GM19099 (cell line): Measurements from ENCODE around the gene PHF21B.

Experiments used
- POLR2A ChIP-seq: IDR thresholded peaks from 3 replicates; pipeline ENCODE4 v1.6.1; 2011; ENCODE audit warnings: low read depth; ENCODE audit not compliant: insufficient read length; ENCODE audit errors: extremely low read depth

The PHF21B gene

DNA sequence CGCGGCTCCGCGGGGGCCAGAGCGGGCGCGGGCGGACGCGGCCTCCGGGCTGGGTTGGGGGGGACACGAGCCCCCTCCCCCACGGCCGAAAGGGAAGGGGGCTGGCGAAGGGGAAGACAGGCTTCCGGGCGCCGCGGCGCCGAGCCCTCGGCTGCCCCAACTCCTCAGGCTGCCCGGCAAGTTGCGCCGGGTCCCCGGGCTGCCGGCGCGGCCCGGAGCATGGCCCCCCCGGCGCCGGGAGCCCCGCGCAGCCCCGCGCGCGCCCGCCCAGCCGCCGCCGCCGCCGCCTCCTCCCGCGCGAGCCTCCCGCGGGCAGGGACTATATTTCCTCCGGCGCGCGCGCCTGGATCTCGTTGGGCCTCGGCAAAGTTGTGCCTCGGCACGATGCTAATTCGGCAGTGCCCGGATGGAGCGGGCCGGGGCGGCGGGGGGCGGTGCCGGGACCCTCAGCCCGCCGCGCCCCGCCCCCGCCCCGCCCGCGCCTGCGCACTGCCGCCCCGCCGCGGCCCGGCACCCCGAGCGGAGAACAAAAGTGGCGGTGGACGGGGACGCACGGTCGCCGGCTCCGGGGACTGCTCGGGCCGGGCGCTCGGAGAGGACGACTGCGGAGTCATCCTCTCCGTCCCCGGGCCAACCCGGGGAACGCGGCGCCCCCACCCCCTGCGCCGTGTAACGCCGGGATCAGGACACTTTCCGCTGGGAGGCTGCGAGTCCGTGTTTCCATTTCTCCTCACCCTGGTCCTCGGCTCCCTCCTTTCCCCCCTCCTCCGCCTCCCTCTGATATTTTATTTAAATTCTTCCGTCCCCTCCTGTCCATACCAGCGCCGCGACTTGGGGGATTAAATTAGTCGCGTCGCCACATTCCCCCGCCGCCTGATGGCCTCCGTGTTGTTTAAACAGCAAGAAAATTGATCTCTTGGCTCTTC is at the start of gene PHF21B:
Gene PHF21B (minus strand): TSS at position 400 of the 926 bp plus-strand sequence. CDS start 456 bp downstream, outside the sequence.
- TF ChIP-seq POLR2A = no peak

GRCh38 chr22:45059296-45059695 is 49.5 kb upstream of the PHF21B start:
- TF ChIP-seq POLR2A = no peak

DNA sequence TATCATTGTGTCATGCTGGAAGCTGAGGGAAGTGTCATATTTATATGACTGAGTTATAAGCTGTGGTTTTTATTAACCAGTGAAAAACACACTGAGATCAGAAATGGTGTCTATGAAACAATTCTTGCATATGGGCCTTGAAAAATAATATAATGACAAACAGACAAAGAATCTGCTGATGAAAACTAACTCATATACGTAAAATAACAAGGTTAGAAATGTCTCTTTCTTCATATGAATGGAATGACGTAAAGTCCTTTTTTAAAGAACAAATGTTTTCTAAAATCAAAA is 48.8 kb upstream of the PHF21B start:
- TF ChIP-seq POLR2A = no peak

- TF ChIP-seq POLR2A = no peak
Measured at GRCh38 chr22:45055936-45056335, 46.1 kb upstream of the PHF21B start.

GRCh38 chr22:45053571-45053970 is 43.8 kb upstream of the PHF21B start:
- no peak for TF ChIP-seq POLR2A

GRCh38 chr22:45053094-45053493 is 43.3 kb upstream of the PHF21B start:
- no peak for TF ChIP-seq POLR2A

DNA sequence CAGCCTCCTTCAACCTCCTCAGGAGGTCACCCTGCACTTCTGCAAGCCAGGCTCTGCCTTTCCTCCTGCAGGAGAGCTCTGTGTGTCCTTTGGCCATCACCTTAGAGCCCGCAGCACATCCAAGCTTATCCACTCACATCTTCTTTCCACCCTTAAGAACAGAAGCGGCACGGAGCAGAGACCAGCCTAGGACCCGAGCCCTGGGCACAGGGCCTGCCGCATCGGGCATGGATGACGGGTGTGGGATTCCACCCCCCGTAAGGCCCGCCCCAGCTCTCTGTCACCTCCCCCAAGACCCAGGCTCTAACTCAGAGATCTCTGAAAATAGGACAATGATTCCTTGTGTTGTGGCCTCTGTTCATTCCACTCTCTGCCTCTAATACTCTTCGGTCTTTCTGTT is 42.1 kb upstream of the PHF21B start:
- no peak for TF ChIP-seq POLR2A

DNA sequence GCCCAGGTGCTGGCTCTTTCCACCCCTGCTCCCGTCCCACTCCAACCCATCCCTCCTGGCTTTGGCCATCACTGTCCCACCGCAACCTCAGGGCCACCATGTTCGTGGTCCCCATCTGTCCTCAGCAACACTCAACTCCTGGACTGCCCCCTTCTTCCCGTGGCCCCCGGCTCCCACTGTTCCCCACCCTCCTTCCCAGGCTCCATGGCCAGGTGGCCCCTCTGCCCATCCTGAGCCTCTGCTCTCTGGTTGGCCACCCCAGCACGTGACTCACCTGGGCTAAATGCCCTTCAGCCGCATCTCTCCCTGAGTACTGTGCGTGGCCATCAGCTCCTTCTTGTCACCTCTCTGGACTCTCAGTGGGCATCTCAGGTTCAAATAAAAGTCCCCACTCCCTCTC is 41.6 kb upstream of the PHF21B start:
- TF ChIP-seq POLR2A = no peak

- TF ChIP-seq POLR2A = no peak
Measured at GRCh38 chr22:45047260-45047659, 37.5 kb upstream of the PHF21B start.

DNA sequence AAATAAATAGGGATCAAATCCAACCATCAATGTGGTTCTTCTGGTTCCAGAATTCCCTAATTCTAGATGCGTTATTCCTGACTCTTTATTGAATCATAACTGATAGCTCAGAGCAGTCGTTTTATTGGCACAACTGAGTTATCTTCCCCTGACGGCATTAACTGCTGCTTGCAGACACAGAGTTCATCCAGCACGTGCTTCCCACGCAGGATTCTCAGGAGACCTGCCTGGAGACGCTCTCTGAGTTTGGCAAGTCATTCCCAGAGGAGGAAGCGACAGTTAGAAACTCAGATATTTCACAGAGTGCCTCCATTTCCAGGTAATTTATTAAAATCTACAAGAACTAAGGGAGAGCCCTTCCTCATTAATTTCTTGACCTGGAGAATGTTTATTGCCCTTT is 35.4 kb upstream of the PHF21B start:
- no peak for TF ChIP-seq POLR2A

GRCh38 chr22:45042263-45042662 is 32.5 kb upstream of the PHF21B start:
- no peak for TF ChIP-seq POLR2A

DNA sequence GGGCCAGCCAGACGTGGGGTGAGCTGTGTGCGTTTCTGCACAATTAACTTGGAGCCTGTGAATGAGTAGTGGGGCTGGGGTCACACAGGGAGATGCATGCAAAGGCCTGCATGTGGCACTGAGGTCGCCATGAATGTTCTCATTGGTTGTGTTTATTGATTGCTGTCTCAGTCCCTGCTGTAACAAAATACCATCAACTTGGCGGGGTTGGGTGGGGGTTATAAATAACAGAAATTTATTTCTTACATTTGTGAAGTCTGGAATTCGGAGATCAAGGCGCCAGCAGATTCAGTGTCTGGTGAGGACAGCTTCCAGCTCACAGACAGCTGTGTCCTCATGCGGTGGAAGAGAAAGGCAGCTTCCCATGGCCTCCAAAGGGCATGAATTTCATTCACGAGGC is 29.3 kb upstream of the PHF21B start:
- TF ChIP-seq POLR2A = no peak

DNA sequence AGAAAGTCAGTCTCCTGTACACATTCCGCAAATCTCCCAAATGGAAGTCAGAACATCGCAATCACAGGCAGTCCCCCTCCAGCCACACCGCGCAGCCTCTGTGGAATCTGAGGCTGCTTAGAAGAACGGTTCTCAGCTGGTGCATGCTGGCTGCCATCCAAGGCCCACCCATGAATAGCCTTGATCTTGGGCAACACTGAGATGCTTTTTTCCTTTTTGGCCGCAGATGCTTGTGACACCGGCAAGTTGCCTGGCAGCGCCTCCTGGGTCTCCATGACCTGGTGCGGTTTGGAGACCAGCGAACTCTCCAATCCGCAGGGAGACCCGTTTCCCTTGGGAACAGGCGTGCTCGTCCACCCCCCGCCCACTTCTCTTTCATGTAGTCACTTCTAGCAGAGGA is 26.3 kb upstream of the PHF21B start:
- TF ChIP-seq POLR2A = no peak

GRCh38 chr22:45034821-45035220 is 25.0 kb upstream of the PHF21B start:
- no peak for TF ChIP-seq POLR2A

GRCh38 chr22:45034156-45034555 is 24.4 kb upstream of the PHF21B start:
- no peak for TF ChIP-seq POLR2A

GRCh38 chr22:45033136-45033535 is 23.3 kb upstream of the PHF21B start:
- TF ChIP-seq POLR2A = no peak
